ENCODE measurements around the gene PSORS1C2. TPM values are rescaled to one million over a fixed set of nuclear protein-coding genes. Genes with fewer than 3 reads are reported as not detected.

The PSORS1C2 gene
- total RNA-seq, 1 donor from 2014 or later, result 0.38 TPM

- H3K27ac Mint-ChIP-seq (ENCODE audit: unreplicated experiment), result no peak overlapping the region
- DNase-seq (ENCODE audit: low spot score), result no peak
- H3K27me3 Mint-ChIP-seq (ENCODE audit: unreplicated experiment), result no peaks in the 10 kb centered on the region
- H3K4me1 Mint-ChIP-seq (ENCODE audit: unreplicated experiment), result peaks cover 24% of the 10 kb centered on the region
- no peaks in the 10 kb centered on the region for H3K36me3 Mint-ChIP-seq (ENCODE audit: low read depth, unreplicated experiment)
- TF ChIP-seq CTCF (IDR thresholded peaks at IDR 0.05; ENCODE audit: unreplicated experiment), result no peak
- H3K9me3 Mint-ChIP-seq (ENCODE audit: unreplicated experiment), result no peaks in the 10 kb centered on the region
- no peak overlapping the region for H3K4me3 Mint-ChIP-seq (ENCODE audit: unreplicated experiment)
Measured at GRCh38 chr6:31096215-31096614, 42.7 kb downstream of the PSORS1C2 start.

- Mint-ChIP-seq H3K36me3 (ENCODE audit: low read depth, unreplicated experiment) (no peaks in the 10 kb centered on the region), H3K9me3 (ENCODE audit: unreplicated experiment) (no peaks in the 10 kb centered on the region), H3K4me1 (ENCODE audit: unreplicated experiment) (peaks cover 24% of the 10 kb centered on the region), H3K27me3 (ENCODE audit: unreplicated experiment) (no peaks in the 10 kb centered on the region), H3K27ac (ENCODE audit: unreplicated experiment) (peak overlapping the region; percentile 8), H3K4me3 (ENCODE audit: unreplicated experiment) (no peak overlapping the region)
- no peak for TF ChIP-seq CTCF (IDR thresholded peaks at IDR 0.05; ENCODE audit: unreplicated experiment)
- DNase-seq (ENCODE audit: low spot score), result no peak
Measured at GRCh38 chr6:31094389-31094881, 44.4 kb downstream of the PSORS1C2 start.

GRCh38 chr6:31092769-31093505 is 45.9 kb downstream of the PSORS1C2 start:
- Mint-ChIP-seq H3K4me1 (ENCODE audit: unreplicated experiment) (peaks cover 24% of the 10 kb centered on the region), H3K27ac (ENCODE audit: unreplicated experiment) (no peak overlapping the region), H3K9me3 (ENCODE audit: unreplicated experiment) (no peaks in the 10 kb centered on the region), H3K4me3 (ENCODE audit: unreplicated experiment) (no peak overlapping the region), H3K36me3 (ENCODE audit: low read depth, unreplicated experiment) (no peaks in the 10 kb centered on the region), H3K27me3 (ENCODE audit: unreplicated experiment) (no peaks in the 10 kb centered on the region)
- no peak for TF ChIP-seq CTCF (IDR thresholded peaks at IDR 0.05; ENCODE audit: unreplicated experiment)
- no peak for DNase-seq (ENCODE audit: low spot score)

DNA sequence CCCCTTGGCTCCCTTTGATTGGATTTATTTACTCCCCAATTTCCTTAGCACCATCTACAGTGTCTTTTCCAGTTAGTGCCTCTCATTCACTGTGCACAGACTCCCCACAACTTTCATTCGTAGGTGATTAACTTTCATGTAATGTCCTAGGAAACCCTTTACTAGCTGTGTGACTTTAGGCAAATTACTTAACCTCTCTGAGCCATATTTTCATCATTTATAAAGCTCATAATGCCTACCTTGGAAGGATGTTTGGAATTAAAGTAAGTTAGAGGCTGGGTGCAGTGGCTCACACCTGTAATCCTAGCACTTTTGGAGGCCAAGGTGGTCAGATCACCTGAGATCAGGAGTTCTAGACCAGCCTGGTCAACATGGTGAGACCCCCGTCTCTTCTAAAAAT is 46.6 kb downstream of the PSORS1C2 start:
- Mint-ChIP-seq H3K4me1 (ENCODE audit: unreplicated experiment) (peaks cover 24% of the 10 kb centered on the region), H3K36me3 (ENCODE audit: low read depth, unreplicated experiment) (no peaks in the 10 kb centered on the region), H3K4me3 (ENCODE audit: unreplicated experiment) (no peak overlapping the region), H3K27ac (ENCODE audit: unreplicated experiment) (no peak overlapping the region), H3K27me3 (ENCODE audit: unreplicated experiment) (no peaks in the 10 kb centered on the region), H3K9me3 (ENCODE audit: unreplicated experiment) (no peaks in the 10 kb centered on the region)
- TF ChIP-seq CTCF (IDR thresholded peaks at IDR 0.05; ENCODE audit: unreplicated experiment), result no peak
- no peak for DNase-seq (ENCODE audit: low spot score)

DNA sequence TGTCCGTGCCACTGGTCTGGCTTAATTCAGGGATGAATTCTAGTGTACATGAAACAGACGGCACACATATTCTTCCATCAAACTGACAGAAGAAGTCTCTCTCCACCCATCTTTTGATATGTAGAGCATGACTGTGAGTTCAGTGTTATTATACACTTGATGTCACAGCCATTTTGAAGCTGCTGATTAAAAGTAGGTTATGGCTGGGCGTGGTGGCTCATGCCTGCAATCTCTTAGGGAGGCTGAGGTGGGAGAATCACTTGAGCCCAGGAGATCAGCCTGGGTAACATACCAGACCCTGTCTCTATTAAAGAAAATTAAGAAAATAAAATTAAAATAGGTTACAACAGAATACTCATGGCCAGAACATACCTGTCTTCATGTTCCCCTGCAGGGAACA is 47.2 kb downstream of the PSORS1C2 start:
- Mint-ChIP-seq H3K27ac (ENCODE audit: unreplicated experiment) (no peak overlapping the region), H3K4me3 (ENCODE audit: unreplicated experiment) (no peak overlapping the region), H3K4me1 (ENCODE audit: unreplicated experiment) (peaks cover 27% of the 10 kb centered on the region), H3K36me3 (ENCODE audit: low read depth, unreplicated experiment) (no peaks in the 10 kb centered on the region), H3K9me3 (ENCODE audit: unreplicated experiment) (no peaks in the 10 kb centered on the region), H3K27me3 (ENCODE audit: unreplicated experiment) (no peaks in the 10 kb centered on the region)
- no peak for DNase-seq (ENCODE audit: low spot score)
- TF ChIP-seq CTCF (IDR thresholded peaks at IDR 0.05; ENCODE audit: unreplicated experiment), result no peak

Data from endothelial cell (in vitro differentiated cells).